Embryonic facial prominence (tissue), 1 donor: ENCODE results near the gene DUXB.

Experiments used
- DNase-seq: peaks from one replicate; pipeline ENCODE4 v3.0.0-alpha.2; 2016; ENCODE audit errors: extremely low spot score

Gene DUXB, protein sequence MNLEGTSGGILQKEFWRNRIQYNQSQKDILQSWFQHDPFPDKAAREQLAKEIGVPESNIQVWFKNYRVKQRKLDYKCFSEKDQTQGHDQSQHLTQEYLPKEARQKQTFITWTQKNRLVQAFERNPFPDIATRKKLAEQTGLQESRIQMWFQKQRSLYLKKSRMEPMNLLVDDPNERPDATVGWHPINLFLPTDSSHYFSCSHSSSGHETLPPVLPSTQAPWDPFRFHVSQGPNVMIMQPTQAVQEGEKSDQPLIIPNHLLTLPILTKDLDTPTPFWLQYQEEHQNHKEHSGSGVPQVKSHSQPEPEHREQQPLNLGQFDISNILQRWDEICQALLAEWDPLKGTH

GRCh38 chr16:75701361-75701760, at the start of gene DUXB:
Gene DUXB (minus strand): TSS chr16:75701461. CDS start chr16:75701418, 43 bp downstream.
- no peak for DNase-seq

DNA sequence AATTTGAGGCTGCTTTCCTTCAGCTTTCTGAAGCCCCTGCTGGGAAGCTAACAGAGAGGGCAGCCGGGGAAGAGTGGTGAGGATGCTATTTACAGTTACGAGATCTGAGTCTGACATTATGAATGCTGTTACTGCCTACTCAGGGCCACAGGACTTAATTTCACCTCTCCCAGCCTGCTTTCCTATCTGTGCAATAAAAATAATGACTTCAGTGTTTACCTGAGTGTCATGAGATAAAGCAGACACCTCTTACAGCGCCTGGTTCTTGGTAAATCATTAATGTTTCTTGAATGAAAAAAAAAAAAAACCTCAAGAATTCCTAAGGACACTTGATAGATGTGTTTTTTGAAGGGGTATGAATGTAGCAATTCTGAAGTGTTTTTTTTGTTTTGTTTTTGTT, 49.3 kb upstream of the DUXB start:
- DNase-seq = no peak

DNA sequence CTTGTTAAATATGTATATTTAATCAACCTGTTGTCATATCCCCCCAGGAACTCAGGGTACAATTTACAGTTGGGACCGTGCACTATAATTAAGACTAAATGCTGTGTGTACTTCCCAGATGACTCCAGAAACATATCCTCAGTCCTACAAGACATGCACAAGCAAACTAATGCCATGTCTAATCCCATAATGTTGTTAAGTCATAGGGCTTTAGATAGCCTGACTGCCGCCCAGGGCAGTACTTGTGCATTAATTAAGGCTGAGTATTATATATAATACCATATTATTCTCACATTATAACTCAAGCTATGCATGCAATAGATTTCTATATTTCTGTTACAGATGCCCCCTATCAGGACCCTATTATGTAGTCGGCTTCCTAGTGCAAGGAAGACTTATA, 45.1 kb upstream of the DUXB start:
- no peak for DNase-seq

- DNase-seq = no peak
Observed at GRCh38 chr16:75745823-75746222, 44.6 kb upstream of the DUXB start.

DNA sequence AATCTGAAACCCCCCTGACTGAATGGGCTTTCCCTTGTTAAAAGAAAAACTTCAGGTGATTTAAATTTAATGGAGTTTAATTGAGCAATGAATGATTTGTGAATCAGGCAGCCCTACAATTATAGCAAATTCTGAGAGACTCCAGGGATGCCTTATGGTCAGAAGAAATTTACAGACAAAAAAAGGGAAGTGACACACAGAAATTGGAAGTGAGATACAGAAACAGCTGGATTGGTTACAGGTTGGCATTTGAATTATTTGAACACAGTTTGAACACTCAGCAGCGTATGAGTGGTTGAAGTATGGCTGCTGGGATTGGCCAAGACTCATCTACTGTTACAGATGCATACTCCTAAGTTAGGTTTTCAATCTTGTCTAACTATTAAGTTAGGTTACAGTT, 44.0 kb upstream of the DUXB start:
- no peak for DNase-seq

GRCh38 chr16:75742424-75743047, 41.3 kb upstream of the DUXB start:
- DNase-seq = no peak

DNA sequence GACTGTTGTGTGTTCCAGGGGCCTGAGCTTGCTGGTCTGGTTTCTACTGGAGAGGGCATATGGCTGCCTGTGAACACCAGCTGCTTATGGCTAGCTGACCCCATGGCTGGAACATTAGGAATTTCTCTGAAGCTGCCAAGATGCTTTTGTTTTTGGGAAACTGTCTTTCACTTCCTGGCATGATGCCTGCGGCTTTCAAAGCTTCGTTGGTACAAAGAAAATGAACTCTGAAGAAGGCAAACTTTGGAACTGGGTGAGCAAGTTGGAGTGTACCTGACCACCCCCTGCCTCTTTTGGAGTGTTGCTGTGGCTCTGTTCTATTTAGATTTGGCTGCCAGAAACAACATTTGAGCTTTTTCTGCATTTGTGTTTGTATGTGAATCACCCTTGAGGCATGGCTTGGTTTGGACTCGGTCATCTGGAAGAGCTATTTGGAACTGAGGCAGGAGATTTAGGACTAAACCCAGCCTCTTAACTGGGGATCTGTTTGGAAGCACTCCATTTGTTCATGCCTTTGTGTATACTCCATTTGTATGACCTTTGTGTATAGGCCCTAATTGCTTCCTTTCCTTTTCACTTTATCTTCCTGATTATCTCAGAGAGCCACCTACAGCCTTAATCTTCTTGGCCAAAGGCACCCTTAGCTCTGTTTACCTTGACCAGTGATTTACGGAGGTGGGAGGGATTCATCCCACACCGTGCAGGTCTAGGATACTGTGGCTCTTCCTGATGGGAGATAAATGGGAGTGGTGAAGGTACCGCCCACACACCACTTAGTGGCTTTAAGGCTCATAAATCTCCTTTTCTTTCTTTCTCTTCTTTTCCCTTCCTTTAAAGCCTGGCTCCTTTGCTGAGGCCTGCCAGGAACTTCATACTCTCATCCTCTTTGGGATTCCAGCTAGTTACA, 32.3 kb upstream of the DUXB start:
- no peak for DNase-seq

- DNase-seq = no peak
Observed at GRCh38 chr16:75732871-75733270, 31.6 kb upstream of the DUXB start.

GRCh38 chr16:75727221-75727620, 26.0 kb upstream of the DUXB start:
- no peak for DNase-seq

GRCh38 chr16:75726390-75726789, 25.1 kb upstream of the DUXB start, which contains the start of gene CPHXL:
Gene CPHXL (minus strand): TSS chr16:75726490. CDS start chr16:75726442, 48 bp downstream.
- DNase-seq = no peak

DNA sequence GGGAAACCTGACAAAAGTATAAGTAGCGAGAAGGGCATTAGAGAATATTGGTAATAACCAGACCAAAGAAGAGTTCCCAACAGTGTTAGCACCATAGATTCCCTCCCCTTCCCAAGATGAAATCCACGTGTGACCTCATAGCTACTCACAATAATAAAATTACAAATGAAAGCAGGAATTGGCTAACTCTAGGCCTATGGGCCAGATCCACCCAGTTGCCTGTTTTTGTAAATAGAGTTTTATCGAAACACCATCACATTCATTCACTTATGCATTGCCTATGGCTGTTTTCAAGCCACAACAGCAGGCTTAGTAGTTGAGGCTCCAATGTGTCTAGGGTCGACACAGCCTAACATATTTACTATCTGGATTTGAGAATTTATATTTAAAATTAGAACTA, 17.2 kb upstream of the DUXB start:
- no peak for DNase-seq

DNA sequence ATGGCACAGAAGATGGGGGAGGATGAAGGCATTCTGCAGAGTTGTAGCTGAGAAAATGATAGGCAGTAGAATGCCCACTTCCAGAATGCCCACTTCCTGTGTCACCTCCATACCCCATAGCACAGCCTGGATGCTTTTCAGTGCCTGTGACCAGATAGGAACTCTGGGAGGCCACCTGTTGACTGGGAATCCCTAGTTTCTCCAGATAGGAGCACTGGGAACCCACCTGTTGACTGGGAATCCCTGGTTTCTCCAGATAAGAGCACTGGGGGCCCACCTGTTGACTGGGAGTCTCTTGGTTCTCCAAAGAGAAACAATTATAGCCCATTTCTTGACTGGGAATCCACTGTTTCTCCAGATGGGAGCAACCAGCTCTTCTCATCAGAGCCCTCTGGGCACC, 13.4 kb upstream of the DUXB start:
- DNase-seq = no peak

GRCh38 chr16:75710344-75710743, 9.1 kb upstream of the DUXB start:
- DNase-seq = no peak

GRCh38 chr16:75703306-75703705, 2.0 kb upstream of the DUXB start:
- no peak for DNase-seq

DNA sequence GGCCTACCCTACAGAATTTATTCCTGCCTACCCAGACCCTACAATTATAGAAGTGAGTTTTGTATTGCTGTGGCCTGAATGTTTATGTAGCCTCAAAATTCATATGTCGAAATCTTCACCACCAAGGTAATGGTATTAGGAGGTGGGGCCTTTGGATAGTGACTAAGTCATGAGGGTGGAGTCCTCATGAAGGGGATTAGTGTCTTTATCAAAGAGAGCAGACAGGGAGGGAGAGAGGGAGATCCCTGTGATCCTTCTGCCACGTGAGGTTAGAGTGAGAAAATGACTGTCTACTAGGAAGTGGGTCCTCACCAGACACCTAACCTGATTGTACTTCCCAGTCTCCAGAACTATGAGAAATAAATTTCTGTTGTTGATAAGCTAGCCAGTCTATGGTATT, 981 bp upstream of the DUXB start:
- DNase-seq = no peak

DNA sequence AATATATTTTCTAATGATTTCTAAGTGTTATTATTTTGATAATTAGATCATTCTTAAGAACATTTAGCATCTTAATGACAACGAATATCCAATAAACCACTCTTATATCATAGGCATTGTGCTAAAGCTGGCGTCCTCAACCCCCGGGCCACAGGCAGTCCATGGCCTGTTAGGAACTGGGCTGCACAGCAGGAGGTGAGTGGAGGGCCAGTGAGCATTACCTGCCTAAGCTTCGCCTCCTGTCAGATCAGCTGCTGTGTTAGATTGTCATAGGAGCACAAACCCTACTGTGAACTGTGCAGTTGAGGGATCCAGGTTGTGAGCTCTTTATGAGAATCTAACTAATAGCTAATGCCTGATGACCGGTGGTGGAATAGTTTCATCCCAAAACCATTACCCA, 3.7 kb downstream of the DUXB start:
- no peak for DNase-seq

DNA sequence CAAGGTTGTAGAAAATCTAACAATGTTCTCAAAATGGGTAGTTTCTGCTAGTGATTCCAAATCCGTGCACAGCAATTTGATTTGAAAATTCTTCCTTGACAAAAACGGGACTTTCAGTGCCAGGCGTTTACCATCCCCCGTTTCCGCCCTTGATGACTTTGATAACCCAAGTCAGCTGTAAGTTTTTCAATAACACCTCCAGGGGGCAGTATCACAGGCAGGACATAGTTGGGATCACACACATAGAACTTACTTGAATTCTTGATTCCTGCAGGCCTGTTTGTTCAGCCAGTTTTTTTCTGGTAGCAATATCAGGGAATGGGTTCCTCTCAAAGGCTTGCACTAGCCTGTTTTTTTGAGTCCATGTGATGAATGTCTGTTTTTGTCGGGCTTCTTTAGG, 5.6 kb downstream of the DUXB start:
- no peak for DNase-seq

- DNase-seq = no peak
Observed at GRCh38 chr16:75687361-75687760, 13.9 kb downstream of the DUXB start.

GRCh38 chr16:75682308-75682707, 19.0 kb downstream of the DUXB start:
- DNase-seq = no peak

- no peak for DNase-seq
Observed at GRCh38 chr16:75679366-75679765, 21.9 kb downstream of the DUXB start.

- DNase-seq = no peak
Observed at GRCh38 chr16:75676909-75677308, 24.4 kb downstream of the DUXB start, which contains the start of gene CPHXL2. Gene CPHXL2 (minus strand): TSS chr16:75677009. CDS start chr16:75676999, 10 bp downstream.

DNA sequence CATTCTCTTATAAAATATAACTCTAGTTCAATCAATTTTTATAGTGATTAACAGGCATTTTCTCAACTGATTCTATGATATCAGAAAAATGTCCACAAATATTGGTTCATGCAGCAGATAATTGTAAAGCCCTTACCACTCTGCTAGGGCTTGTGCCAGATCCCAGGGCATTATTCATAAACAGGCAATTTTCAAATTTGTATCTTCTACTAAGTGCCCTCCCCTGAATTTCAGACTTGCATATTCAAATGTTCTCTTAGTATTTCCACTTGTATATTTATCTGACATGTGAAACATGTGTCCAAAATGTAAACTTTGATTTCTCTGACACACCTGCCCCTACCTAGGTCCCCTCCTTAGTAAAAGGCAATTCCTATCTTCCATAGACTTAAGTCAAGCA, 33.8 kb downstream of the DUXB start:
- no peak for DNase-seq
